Measurements from ENCODE around the gene CALM1.

The CALM1 gene

GRCh38 chr14:90409209-90409730 lies 12.4 kb downstream of the CALM1 start:
- TF ChIP-seq CTCF (IDR thresholded peaks at IDR 0.05; ENCODE audit: control extremely low read depth, extremely low read depth, low read depth, missing control alignments), result no peak
- CTCF ChIA-PET, result interaction anchor here (0.9 to 2.8 kb wide), 4 partner anchors 9 to 349 kb away, joined by 3 to 25 read pairs (median 4); no protein-coding TSS in a partner anchor
- DNase-seq (ENCODE audit: extremely low spot score), result no peak
- POLR2A ChIA-PET, result interaction anchor here (1.4 kb wide), 1 partner anchor 12 kb away, joined by 5 read pairs; the partner anchor contains the start of gene CALM1

GRCh38 chr14:90412058-90412457 lies 15.2 kb downstream of the CALM1 start:
- POLR2A ChIA-PET, result no interaction called here

GRCh38 chr14:90416720-90417119 lies 19.9 kb downstream of the CALM1 start:
- ChIA-PET CTCF (interaction anchor here (1.1 to 4.1 kb wide), 4 partner anchors 8 to 16 kb away, joined by 3 to 18 read pairs (median 4); no protein-coding TSS in a partner anchor), POLR2A (interaction anchor here (0.6 kb wide), 2 partner anchors 11 to 16 kb away, joined by 3 to 5 read pairs; no protein-coding TSS in a partner anchor)
- TF ChIP-seq CTCF (IDR thresholded peaks at IDR 0.05; ENCODE audit: control extremely low read depth, extremely low read depth, low read depth, missing control alignments), result no peak
- no peak for DNase-seq (ENCODE audit: extremely low spot score)

More at GRCh38 chr14:90412058-90412457, 15.2 kb downstream of the CALM1 start:
- DNase-seq (ENCODE audit: extremely low spot score), result no peak
- CTCF ChIA-PET, result interaction anchor here (1.3 kb wide), 1 partner anchor 8 kb away, joined by 3 read pairs; no protein-coding TSS in a partner anchor
- TF ChIP-seq CTCF (IDR thresholded peaks at IDR 0.05; ENCODE audit: control extremely low read depth, extremely low read depth, low read depth, missing control alignments), result no peak

GRCh38 chr14:90418053-90418452 lies 21.2 kb downstream of the CALM1 start:
- TF ChIP-seq CTCF (IDR thresholded peaks at IDR 0.05; ENCODE audit: control extremely low read depth, extremely low read depth, low read depth, missing control alignments), result no peak
- ChIA-PET CTCF (interaction anchor here (1.7 kb wide), 1 partner anchor 18 kb away, joined by 6 read pairs; no protein-coding TSS in a partner anchor), POLR2A (no interaction called here)
- DNase-seq (ENCODE audit: extremely low spot score), result no peak

GRCh38 chr14:90419200-90419599 lies 22.4 kb downstream of the CALM1 start:
- no peak for TF ChIP-seq CTCF (IDR thresholded peaks at IDR 0.05; ENCODE audit: control extremely low read depth, extremely low read depth, low read depth, missing control alignments)
- no peak for DNase-seq (ENCODE audit: extremely low spot score)
- CTCF ChIA-PET, result interaction anchor here (1.0 to 1.7 kb wide), 2 partner anchors 13 to 19 kb away, joined by 4 to 6 read pairs; no protein-coding TSS in a partner anchor
- POLR2A ChIA-PET, result no interaction called here

- CTCF ChIA-PET, result interaction anchor here (1.8 kb wide), 1 partner anchor 14 kb away, joined by 4 read pairs; no protein-coding TSS in a partner anchor
- POLR2A ChIA-PET, result no interaction called here
- no peak for DNase-seq (ENCODE audit: extremely low spot score)
- no peak for TF ChIP-seq CTCF (IDR thresholded peaks at IDR 0.05; ENCODE audit: control extremely low read depth, extremely low read depth, low read depth, missing control alignments)
These were observed 24.3 kb downstream of the CALM1 start for GRCh38 chr14:90421001-90421631.

Data from GM10248 (cell line).